Hepatocyte (in vitro differentiated cells): ENCODE measurements around the gene CHCHD4.

Source experiments
- EZH2 ChIP-seq: fragments of 200-600 bp; sonication (generic); IDR thresholded peaks from 2 replicates; pipeline ENCODE4 v1.6.1; 2016; ENCODE audit warnings: antibody characterized with exemption, mild to moderate bottlenecking, borderline replicate concordance
- EZH2phosphoT487 ChIP-seq: fragments of 200-600 bp; sonication (generic); IDR thresholded peaks from one replicate; pipeline ENCODE4 v1.6.1; 2018; ENCODE audit warnings: antibody characterized with exemption, mild to moderate bottlenecking, low read depth, moderate library complexity; ENCODE audit not compliant: unreplicated experiment, severe bottlenecking
- TF ChIP-seq, protein P1 (sequence below): fragments of 200-600 bp; sonication (generic); IDR thresholded peaks from 2 replicates; pipeline ENCODE4 v1.5.1; 2016; ENCODE audit warnings: antibody characterized with exemption, mild to moderate bottlenecking; ENCODE audit not compliant: poor library complexity

DNA sequence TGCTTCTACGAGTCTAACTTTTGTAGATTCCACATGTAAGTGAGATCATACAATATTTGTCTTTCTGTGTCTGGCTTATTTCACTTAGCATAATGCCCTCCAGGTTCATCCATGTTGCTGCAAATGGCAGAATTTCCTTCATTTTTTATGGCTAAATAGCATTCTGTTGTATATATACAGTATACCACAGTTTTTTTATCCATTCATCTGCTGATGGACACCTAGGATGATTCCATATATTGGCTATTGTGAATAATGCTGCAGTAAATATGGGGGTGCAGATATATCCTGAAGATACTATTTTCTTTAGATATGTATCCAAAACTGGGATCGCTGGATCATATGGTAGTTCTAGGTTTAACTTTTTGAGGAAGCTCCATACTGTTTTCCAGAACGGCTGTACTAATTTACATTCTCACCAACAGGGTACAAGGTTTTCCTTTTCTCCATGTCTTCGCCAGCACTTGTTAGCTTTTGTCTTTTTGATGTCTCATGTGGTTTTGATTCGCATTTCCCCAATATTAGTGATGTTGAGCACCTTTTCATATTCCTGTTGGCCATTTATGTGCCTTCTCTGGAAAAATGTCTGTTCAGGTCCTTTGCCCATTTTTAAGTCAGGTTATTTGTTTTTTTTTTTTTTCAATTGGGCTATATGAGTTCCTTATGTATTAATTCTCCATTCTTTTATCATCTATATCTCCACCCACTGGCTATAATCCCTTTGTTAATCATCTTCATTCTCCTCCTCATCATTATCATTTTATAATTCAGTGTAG, 26.9 kb downstream of the CHCHD4 start:
- TF ChIP-seq, protein P1, sequence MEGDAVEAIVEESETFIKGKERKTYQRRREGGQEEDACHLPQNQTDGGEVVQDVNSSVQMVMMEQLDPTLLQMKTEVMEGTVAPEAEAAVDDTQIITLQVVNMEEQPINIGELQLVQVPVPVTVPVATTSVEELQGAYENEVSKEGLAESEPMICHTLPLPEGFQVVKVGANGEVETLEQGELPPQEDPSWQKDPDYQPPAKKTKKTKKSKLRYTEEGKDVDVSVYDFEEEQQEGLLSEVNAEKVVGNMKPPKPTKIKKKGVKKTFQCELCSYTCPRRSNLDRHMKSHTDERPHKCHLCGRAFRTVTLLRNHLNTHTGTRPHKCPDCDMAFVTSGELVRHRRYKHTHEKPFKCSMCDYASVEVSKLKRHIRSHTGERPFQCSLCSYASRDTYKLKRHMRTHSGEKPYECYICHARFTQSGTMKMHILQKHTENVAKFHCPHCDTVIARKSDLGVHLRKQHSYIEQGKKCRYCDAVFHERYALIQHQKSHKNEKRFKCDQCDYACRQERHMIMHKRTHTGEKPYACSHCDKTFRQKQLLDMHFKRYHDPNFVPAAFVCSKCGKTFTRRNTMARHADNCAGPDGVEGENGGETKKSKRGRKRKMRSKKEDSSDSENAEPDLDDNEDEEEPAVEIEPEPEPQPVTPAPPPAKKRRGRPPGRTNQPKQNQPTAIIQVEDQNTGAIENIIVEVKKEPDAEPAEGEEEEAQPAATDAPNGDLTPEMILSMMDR = no peak
- no peak for TF ChIP-seq EZH2
- TF ChIP-seq EZH2phosphoT487 = no peak
